ENCODE measurements around the gene ACAA2. TPM values are rescaled to one million over a fixed set of nuclear protein-coding genes. Genes with fewer than 3 reads are reported as not detected.

Gene ACAA2
- total RNA-seq, 1 experiment from 2014 or later = 50.8 TPM

DNA sequence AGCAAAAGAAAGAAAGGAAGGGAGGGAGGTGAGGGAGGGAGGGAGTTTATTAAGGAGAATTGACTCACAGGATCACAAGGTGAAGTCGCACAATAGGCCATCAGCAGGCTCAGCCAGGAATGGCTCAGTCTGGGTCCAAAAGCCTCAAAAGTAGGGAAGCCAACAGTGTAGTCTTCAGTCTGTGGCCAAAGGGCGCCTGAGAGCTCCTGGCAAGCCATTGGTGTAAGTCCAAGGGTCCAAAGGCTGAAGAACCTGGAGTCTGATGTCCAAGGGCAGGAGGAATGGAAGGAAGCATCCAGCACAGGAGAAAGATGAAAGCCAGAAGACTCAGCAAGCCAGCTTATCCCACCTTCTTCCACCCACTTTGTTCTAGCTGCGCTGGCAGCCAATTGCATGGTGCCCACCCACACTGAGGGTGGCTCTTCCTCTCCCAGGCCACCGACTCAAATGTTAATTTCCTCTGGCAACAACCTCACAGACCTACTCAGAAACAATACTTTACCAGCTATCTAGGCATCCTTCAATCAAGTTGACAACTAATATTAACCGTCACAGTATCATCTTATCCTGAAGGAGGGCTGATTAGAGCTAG is 5.8 kb upstream of the ACAA2 start:
- ChIA-PET POLR2A (no interaction called here), CTCF (no interaction called here)
- TF ChIP-seq SIN3A (IDR thresholded peaks at IDR 0.05; ENCODE audit: borderline replicate concordance, insufficient read depth, low read depth, low read length) = no peak
- TF ChIP-seq POLR2AphosphoS5 (IDR thresholded peaks at IDR 0.05; ENCODE audit: low read depth, low read length) = no peak
- no peak overlapping the region for H3K4me3 ChIP-seq (ENCODE audit: low read depth in 2 of 2, low read length in 2 of 2)
- H3K36me3 ChIP-seq (ENCODE audit: control insufficient read depth, insufficient read depth, low read length) = no peaks in the 10 kb centered on the region; the same call in 1 of the 2 replicates
- no peaks in the 10 kb centered on the region for H3K9me3 ChIP-seq (ENCODE audit: control insufficient read depth, insufficient read depth, low read depth, low read length)
- H3K27ac ChIP-seq (ENCODE audit: low read length) = no peak overlapping the region
- no peak for DNase-seq (ENCODE audit: low read depth, low spot score)
- in situ Hi-C loops (cut with HindIII; ENCODE audit: low pct_unique_long_range_greater_than_20kb, low sequenced_read_pairs) (no loop called here), intact Hi-C loops (cut with micrococcal nuclease; ENCODE audit: unreplicated experiment) (no loop called here)
- no peaks in the 10 kb centered on the region for H3K4me1 ChIP-seq (ENCODE audit: control insufficient read depth, insufficient read depth, low read length)
- BruUV-seq (replicated peaks) = no TSS peak
- no peak for ATAC-seq
- no peaks in the 10 kb centered on the region for H3K27me3 ChIP-seq (ENCODE audit: control insufficient read depth, insufficient read depth, low read length)

DNA sequence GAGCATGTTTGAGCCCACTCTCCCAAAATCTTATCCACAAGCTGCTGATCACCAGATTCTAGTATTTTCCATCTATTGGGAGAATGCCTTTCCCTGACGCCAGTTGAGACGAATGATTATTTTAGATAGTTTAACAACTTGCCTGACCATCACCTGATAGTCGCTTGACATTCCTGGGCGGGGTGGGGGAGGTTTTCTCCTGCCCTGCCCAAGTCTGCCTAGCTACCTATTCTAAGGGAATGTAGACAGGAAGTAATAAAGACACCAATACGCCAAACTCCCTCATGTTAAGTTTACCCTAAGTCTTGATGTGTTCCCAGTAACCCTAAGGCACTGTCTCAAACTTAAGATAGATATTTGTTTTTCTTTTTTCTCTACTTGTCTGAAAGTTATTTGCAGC is 4.6 kb upstream of the ACAA2 start:
- POLR2A ChIA-PET = no interaction called here
- Histone ChIP-seq H3K36me3 (ENCODE audit: control insufficient read depth, insufficient read depth, low read length) (no peaks in the 10 kb centered on the region; the same call in 1 of the 2 replicates), H3K9me3 (ENCODE audit: control insufficient read depth, insufficient read depth, low read depth, low read length) (no peaks in the 10 kb centered on the region), H3K27me3 (ENCODE audit: control insufficient read depth, insufficient read depth, low read length) (no peaks in the 10 kb centered on the region), H3K4me3 (ENCODE audit: low read depth in 2 of 2, low read length in 2 of 2) (no peak overlapping the region), H3K27ac (ENCODE audit: low read length) (no peak overlapping the region), H3K4me1 (ENCODE audit: control insufficient read depth, insufficient read depth, low read length) (no peaks in the 10 kb centered on the region)
- intact Hi-C loops (cut with micrococcal nuclease; ENCODE audit: unreplicated experiment) (no loop called here), in situ Hi-C loops (cut with HindIII; ENCODE audit: low pct_unique_long_range_greater_than_20kb, low sequenced_read_pairs) (no loop called here)
- CTCF ChIA-PET = no interaction called here
- BruUV-seq (replicated peaks) = no TSS peak
- TF ChIP-seq TCF7L2 (IDR thresholded peaks at IDR 0.05; ENCODE audit: low read depth, low read length) = no peak
- DNase-seq (ENCODE audit: low read depth, low spot score) = no peak
- ATAC-seq = no peak

DNA sequence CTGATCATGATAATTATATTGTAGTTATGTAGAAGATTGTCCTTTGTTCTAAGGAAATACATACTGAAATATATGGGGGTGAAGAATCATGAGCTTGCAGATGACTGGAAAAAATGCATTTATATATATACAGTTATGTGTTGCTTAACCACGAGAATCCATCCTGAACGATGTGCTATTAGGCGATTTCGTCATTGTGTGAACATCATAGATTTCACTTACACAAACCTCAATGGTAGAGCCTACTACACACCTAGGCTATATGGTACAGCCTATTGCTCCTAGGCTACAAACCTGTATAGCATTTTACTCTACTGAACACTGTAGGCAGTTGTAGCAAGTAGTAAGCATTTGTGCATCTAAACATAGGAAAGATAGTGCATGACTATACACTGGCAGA is 2.6 kb upstream of the ACAA2 start:
- ChIA-PET POLR2A (no interaction called here), CTCF (no interaction called here)
- Histone ChIP-seq H3K36me3 (ENCODE audit: control insufficient read depth, insufficient read depth, low read length) (no peaks in the 10 kb centered on the region; the same call in 1 of the 2 replicates), H3K27ac (ENCODE audit: low read length) (no peak overlapping the region), H3K27me3 (ENCODE audit: control insufficient read depth, insufficient read depth, low read length) (no peaks in the 10 kb centered on the region), H3K4me3 (ENCODE audit: low read depth in 2 of 2, low read length in 2 of 2) (no peak overlapping the region), H3K4me1 (ENCODE audit: control insufficient read depth, insufficient read depth, low read length) (0 out of 2 replicates have a peak, but pooled peaks cover 5% of the 10 kb centered on the region), H3K9me3 (ENCODE audit: control insufficient read depth, insufficient read depth, low read depth, low read length) (no peaks in the 10 kb centered on the region)
- ATAC-seq = no peak
- TF ChIP-seq POLR2AphosphoS5 (IDR thresholded peaks at IDR 0.05; ENCODE audit: low read depth, low read length) (no peak), TCF7L2 (IDR thresholded peaks at IDR 0.05; ENCODE audit: low read depth, low read length) (no peak), SIN3A (IDR thresholded peaks at IDR 0.05; ENCODE audit: borderline replicate concordance, insufficient read depth, low read depth, low read length) (no peak)
- TF ChIP-seq, protein P1, sequence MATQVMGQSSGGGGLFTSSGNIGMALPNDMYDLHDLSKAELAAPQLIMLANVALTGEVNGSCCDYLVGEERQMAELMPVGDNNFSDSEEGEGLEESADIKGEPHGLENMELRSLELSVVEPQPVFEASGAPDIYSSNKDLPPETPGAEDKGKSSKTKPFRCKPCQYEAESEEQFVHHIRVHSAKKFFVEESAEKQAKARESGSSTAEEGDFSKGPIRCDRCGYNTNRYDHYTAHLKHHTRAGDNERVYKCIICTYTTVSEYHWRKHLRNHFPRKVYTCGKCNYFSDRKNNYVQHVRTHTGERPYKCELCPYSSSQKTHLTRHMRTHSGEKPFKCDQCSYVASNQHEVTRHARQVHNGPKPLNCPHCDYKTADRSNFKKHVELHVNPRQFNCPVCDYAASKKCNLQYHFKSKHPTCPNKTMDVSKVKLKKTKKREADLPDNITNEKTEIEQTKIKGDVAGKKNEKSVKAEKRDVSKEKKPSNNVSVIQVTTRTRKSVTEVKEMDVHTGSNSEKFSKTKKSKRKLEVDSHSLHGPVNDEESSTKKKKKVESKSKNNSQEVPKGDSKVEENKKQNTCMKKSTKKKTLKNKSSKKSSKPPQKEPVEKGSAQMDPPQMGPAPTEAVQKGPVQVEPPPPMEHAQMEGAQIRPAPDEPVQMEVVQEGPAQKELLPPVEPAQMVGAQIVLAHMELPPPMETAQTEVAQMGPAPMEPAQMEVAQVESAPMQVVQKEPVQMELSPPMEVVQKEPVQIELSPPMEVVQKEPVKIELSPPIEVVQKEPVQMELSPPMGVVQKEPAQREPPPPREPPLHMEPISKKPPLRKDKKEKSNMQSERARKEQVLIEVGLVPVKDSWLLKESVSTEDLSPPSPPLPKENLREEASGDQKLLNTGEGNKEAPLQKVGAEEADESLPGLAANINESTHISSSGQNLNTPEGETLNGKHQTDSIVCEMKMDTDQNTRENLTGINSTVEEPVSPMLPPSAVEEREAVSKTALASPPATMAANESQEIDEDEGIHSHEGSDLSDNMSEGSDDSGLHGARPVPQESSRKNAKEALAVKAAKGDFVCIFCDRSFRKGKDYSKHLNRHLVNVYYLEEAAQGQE (IDR thresholded peaks at IDR 0.05; ENCODE audit: insufficient read depth in 1 of 2, low read depth in 2 of 2, low read length in 1 of 2) = no peak
- TF ChIP-seq, protein P2, sequence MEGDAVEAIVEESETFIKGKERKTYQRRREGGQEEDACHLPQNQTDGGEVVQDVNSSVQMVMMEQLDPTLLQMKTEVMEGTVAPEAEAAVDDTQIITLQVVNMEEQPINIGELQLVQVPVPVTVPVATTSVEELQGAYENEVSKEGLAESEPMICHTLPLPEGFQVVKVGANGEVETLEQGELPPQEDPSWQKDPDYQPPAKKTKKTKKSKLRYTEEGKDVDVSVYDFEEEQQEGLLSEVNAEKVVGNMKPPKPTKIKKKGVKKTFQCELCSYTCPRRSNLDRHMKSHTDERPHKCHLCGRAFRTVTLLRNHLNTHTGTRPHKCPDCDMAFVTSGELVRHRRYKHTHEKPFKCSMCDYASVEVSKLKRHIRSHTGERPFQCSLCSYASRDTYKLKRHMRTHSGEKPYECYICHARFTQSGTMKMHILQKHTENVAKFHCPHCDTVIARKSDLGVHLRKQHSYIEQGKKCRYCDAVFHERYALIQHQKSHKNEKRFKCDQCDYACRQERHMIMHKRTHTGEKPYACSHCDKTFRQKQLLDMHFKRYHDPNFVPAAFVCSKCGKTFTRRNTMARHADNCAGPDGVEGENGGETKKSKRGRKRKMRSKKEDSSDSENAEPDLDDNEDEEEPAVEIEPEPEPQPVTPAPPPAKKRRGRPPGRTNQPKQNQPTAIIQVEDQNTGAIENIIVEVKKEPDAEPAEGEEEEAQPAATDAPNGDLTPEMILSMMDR (IDR thresholded peaks at IDR 0.05) = no peak
- in situ Hi-C loops (cut with HindIII; ENCODE audit: low pct_unique_long_range_greater_than_20kb, low sequenced_read_pairs) (no loop called here), intact Hi-C loops (cut with micrococcal nuclease; ENCODE audit: unreplicated experiment) (no loop called here)
- DNase-seq (ENCODE audit: low read depth, low spot score) = no peak
- BruUV-seq (replicated peaks) = no TSS peak
